GM18951 (cell line): ENCODE results near the gene PJA2.
"Not testable (repeated sequence)": the region's sequence is repeated elsewhere in the genome, so short reads cannot be mapped to it uniquely, and the experiment has no call there.

Source experiments
- POLR2A ChIP-seq: IDR thresholded peaks from 4 replicates; pipeline ENCODE4 v1.6.1; 2011; ENCODE audit warnings: mild to moderate bottlenecking; ENCODE audit not compliant: insufficient read length, insufficient read depth; ENCODE audit errors: extremely low read depth
- in situ Hi-C: fragments of 300-500 bp; cut with MboI; formaldehyde crosslinking; loops from one replicate; pipeline ENCODE4 v1.12.0; 2022; ENCODE audit warnings: low sequenced_read_pairs, mixed read lengths, inconsistent platforms; ENCODE audit not compliant: unreplicated experiment

Gene PJA2

DNA sequence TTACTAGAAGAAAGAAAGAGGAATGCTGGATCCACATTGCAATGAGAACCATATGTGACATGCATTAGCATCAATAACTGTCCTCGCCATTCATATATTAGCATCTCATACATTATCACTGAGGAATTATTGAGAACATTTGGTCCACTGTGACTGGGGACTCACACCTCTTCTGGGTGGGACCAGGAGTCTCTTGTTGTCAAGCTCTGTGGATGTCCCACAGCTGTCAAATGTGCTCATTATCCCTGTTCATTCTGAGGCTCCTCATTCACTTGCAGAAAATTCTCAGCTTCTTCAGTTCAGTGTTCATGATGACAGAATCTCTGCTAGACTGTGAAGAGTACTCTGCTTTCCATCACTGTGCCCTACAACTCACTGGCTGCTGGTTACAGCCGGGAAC is 109.4 kb downstream of the PJA2 start:
- in situ Hi-C loops = no loop called here
- TF ChIP-seq POLR2A = no peak

DNA sequence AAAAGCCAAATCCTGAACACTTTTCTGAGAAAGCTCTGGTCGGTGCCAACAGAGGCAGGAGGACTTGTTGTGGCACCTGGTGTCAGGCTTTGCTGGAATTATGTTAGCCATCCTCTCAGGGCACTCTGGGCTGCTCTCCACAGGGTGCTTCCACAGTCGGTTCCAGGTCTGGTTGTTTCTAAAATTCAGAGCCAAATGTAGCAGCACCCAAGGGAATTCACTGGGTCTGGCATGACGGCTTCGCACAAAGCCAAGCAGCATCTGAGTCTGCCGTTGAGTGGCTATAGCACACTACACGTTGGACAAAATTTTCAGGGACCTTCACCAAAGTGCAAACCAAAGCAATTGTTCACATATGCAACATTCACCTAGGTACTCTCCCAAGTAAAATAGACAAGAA is 110.2 kb downstream of the PJA2 start:
- TF ChIP-seq POLR2A = no peak
- in situ Hi-C loops = no loop called here

DNA sequence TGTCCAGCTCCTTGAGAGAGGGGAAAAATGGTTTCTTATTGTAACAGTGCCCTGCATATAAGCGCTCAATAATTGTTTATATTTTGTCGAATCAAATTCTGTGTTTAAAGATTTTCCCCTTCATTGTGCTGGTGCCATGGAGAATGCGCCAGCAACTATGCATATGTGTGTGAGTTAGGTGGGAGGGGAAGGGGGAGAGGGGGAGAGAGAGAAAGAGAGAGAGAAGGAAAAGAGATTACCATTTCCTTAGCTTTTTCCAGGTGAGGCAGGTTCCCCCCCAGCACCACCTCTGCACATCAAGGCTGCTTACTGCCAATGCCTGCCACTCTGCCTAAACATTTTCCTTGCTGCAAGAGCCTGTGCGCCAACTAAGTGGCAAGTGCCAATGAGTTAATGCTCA is 111.0 kb downstream of the PJA2 start:
- in situ Hi-C loops = no loop called here
- TF ChIP-seq POLR2A = no peak

DNA sequence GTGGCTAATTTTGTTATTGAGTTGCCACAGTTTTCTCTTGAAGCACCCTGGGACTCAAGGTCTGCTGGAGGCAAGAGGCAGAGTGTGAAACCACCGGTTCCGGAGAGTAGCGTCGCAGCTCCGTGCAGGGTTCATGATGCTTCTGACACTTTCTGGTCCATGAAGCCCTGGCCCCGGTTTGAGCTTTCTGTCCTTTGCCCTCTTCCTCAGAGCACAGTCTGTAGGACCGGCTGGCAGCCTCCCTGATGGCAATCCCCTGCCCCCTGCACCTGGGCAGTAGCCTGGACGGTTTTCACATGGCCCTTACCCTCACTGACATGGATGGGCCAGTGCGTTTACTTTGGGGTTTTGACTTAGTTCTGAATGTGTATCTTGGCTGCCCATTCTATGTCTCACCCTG is 111.9 kb downstream of the PJA2 start:
- in situ Hi-C loops = no loop called here
- TF ChIP-seq POLR2A = no peak

DNA sequence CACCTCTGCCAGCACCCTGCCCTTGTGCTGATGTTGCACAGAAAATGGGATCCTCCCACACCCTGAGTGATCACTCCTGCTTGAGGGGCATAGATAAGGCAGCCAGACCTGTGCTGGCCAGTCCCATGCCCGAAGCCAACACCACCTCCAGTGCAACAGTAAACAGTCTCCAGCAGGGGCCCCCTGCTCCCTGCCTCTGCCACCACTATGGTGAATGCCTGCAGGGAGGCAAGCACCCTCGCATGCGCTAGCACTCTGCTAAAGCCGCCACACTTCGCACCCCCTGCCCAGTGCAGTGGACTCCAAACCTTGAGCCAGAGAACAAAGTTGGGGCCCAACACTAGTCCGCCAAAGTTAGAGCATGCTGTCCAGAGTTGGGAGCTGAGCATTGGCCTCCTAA is 118.7 kb downstream of the PJA2 start:
- in situ Hi-C loops = no loop called here
- TF ChIP-seq POLR2A = no peak

DNA sequence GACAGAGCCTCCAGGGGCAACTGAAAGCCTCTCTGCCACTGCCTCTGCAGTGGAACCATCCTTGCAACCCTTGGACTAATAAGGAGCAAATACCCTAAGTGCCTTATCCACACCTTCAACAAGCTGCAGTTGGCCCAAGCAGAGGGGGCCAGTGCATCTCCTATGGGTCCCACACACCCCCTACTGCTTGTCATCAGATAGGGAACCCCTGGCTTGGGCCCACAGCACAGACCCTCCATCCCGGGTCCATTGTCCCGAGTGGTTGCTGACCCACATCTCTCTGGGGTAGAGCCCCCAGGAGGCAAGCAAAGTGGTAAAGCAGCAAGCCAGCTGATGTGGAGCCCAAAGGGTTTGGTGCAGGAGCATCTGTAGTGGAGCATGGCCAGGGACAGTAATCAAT is 119.5 kb downstream of the PJA2 start:
- TF ChIP-seq POLR2A = no peak
- in situ Hi-C loops = no loop called here

DNA sequence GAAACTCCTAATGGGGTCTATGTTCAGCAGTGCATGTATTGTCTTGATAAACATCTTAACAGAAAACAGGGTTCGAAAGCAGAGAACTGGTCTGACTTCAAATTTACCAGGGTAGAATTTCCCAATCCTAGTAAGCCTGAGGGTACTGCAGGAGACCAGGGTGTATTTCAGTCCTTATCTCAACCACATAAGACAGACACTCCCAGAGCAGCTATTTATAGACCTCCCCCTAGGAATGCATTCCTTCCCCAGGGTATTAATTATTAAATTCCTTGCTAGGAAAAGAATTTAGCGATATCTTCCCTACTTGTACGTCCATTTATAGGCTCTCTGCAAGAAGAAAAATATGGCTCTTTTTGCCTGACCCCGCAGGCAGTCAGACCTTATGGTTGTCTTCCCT is 123.1 kb downstream of the PJA2 start:
- in situ Hi-C loops = not testable (repeated sequence)
